ENCODE data around the gene MED9. TPM values are rescaled to one million over a fixed set of nuclear protein-coding genes. Genes with fewer than 3 reads are reported as not detected.

The MED9 gene
- total and polyA plus RNA-seq, 2 donors (not counting 1 experiment from before 2014, with no cell fraction given), result 10.5 to 11.7 TPM

DNA sequence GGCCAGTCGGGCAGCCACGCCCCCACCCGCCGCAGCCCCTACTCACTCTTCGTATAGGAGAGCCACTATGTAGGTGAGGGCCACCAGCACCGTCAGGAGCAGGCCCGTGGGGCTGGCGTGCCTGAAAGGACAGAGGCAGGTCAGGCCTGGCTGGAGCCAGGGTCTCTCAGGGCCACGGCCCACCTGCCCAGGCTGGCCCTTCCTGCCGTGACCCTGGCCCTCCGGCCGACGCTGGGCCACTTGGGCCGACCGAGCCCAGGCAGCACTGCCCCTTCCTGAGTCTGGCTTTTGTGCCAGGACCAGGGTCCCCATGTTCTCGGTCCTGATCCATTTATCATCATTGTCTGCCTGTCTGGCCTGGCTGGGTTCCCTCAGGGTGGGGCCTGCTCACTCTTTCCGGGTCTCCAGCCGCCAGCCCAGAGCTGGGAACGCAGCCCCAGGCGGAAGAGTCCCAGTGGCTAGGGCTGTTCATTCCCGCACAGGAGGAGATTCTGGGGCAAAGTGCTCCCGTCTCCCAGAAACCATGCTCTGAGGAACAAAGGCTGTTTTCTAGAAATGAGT, 29.5 kb downstream of the MED9 start:
- Histone ChIP-seq H3K27ac (ENCODE audit: insufficient read depth, low read length) (no peak overlapping the region), H3K9ac (ENCODE audit: insufficient read depth, low read length) (no peak overlapping the region), H4K20me1 (ENCODE audit: control insufficient read depth, extremely low read depth, insufficient read depth, low read length) (no peaks in the 10 kb centered on the region), H3K4me2 (ENCODE audit: extremely low read depth, insufficient read depth, low read length) (no peak overlapping the region), H3K79me2 (ENCODE audit: control insufficient read depth, insufficient read depth, low read length) (no peaks in the 10 kb centered on the region), H3K9me3 (ENCODE audit: control insufficient read depth, insufficient read depth, low read depth, low read length) (no peaks in the 10 kb centered on the region), H3K27me3 (ENCODE audit: control insufficient read depth, insufficient read depth, low read length) (no peaks in the 10 kb centered on the region), H3K4me1 (ENCODE audit: control insufficient read depth, extremely low read depth, insufficient read depth, low read length) (no peaks in the 10 kb centered on the region), H2AFZ (ENCODE audit: low read length) (no peak overlapping the region), H3K36me3 (ENCODE audit: control insufficient read depth, insufficient read depth, low read length) (no peaks in the 10 kb centered on the region), H3K4me3 (replicated peaks in 1 of 4; ENCODE audit: control extremely low read depth in 1 of 4, insufficient read depth in 1 of 4, low read depth in 3 of 4, low read length in 4 of 4) (no peak overlapping the region)
- DNase-seq (ENCODE audit: low read depth in 2 of 2), result no peak
- TF ChIP-seq, protein P1, sequence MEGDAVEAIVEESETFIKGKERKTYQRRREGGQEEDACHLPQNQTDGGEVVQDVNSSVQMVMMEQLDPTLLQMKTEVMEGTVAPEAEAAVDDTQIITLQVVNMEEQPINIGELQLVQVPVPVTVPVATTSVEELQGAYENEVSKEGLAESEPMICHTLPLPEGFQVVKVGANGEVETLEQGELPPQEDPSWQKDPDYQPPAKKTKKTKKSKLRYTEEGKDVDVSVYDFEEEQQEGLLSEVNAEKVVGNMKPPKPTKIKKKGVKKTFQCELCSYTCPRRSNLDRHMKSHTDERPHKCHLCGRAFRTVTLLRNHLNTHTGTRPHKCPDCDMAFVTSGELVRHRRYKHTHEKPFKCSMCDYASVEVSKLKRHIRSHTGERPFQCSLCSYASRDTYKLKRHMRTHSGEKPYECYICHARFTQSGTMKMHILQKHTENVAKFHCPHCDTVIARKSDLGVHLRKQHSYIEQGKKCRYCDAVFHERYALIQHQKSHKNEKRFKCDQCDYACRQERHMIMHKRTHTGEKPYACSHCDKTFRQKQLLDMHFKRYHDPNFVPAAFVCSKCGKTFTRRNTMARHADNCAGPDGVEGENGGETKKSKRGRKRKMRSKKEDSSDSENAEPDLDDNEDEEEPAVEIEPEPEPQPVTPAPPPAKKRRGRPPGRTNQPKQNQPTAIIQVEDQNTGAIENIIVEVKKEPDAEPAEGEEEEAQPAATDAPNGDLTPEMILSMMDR (conservative IDR thresholded peaks at IDR 0.05 in 1 of 2, IDR thresholded peaks at IDR 0.05 in 1 of 2; ENCODE audit: low read depth in 1 of 2, low read length in 2 of 2), result no peak
- no peak for TF ChIP-seq EZH2 (IDR thresholded peaks at IDR 0.05; ENCODE audit: low read length, missing control alignments)

DNA sequence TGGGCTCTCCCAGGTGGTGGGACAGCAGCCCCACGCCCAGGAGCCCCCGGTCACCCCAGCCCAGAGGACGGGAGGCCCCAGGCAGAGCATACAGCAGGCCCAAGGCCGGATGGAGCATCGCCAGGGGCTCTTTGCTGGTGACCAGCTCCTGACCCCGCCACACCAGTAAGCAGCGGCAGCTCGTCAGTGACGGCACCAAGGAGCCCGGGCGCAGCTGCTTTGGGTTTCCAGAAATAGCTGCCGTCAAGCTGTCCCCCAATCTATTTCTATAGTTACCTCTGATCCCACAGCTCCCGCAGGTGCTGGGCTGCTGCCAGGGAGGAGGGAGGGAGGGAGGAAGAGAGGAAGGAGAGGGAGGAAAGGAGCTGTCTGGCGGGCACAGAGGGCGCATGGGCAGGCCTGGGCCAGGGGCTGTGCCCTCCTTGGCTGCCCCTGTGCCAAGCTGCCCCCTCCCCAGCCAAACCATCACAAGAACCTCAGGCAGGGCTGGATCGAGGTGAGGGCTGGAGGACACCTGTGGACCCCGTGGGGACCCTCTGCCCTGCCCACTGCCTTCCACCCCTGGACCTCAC, 30.2 kb downstream of the MED9 start:
- no peak overlapping the region for H3K4me2 ChIP-seq (ENCODE audit: extremely low read depth, insufficient read depth, low read length)
- H3K9ac ChIP-seq (ENCODE audit: insufficient read depth, low read length), result no peak overlapping the region
- H4K20me1 ChIP-seq (ENCODE audit: control insufficient read depth, extremely low read depth, insufficient read depth, low read length), result no peaks in the 10 kb centered on the region
- no peaks in the 10 kb centered on the region for H3K9me3 ChIP-seq (ENCODE audit: control insufficient read depth, insufficient read depth, low read depth, low read length)
- no peak for TF ChIP-seq EZH2 (IDR thresholded peaks at IDR 0.05; ENCODE audit: low read length, missing control alignments)
- TF ChIP-seq, protein P1 (conservative IDR thresholded peaks at IDR 0.05 in 1 of 2, IDR thresholded peaks at IDR 0.05 in 1 of 2; ENCODE audit: low read depth in 1 of 2, low read length in 2 of 2), result no peak
- peak in 1 of 2 donors; percentile 44 for DNase-seq (ENCODE audit: low read depth in 2 of 2)
- no peaks in the 10 kb centered on the region for H3K79me2 ChIP-seq (ENCODE audit: control insufficient read depth, insufficient read depth, low read length)
- no peaks in the 10 kb centered on the region for H3K36me3 ChIP-seq (ENCODE audit: control insufficient read depth, insufficient read depth, low read length)
- H3K4me1 ChIP-seq (ENCODE audit: control insufficient read depth, extremely low read depth, insufficient read depth, low read length), result peaks cover under 1% of the 10 kb centered on the region
- H3K4me3 ChIP-seq (replicated peaks in 1 of 4; ENCODE audit: control extremely low read depth in 1 of 4, insufficient read depth in 1 of 4, low read depth in 3 of 4, low read length in 4 of 4), result no peak overlapping the region
- no peak overlapping the region for H2AFZ ChIP-seq (ENCODE audit: low read length)
- no peak overlapping the region for H3K27ac ChIP-seq (ENCODE audit: insufficient read depth, low read length)
- H3K27me3 ChIP-seq (ENCODE audit: control insufficient read depth, insufficient read depth, low read length), result no peaks in the 10 kb centered on the region

DNA sequence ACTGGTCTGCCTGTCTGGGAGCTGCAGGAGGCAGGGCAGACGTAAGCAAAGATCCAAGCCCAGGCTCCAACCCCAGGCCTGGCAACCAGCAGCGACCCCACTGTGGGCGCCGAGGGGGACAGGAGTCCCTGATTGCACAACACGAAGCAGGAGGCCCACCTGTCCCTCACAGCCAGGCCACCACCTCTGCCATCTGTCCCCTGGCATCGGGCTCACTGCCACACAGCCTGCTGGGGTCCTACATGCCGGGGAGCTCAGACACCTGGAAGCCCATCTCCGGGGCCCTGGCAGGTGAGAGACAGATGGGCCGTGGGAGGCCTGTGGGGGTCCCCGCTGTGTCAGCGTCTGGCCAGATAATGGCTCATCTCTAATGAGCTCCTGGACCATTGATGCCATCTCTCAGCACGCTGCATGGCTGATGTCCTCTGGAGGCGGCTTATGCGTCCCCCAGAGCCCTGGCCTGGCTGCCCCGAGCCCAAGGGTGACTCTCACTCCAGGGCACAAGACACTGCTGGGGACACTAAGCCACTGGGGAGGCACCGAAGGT, 30.7 kb downstream of the MED9 start:
- Histone ChIP-seq H3K4me3 (replicated peaks in 1 of 4; ENCODE audit: control extremely low read depth in 1 of 4, insufficient read depth in 1 of 4, low read depth in 3 of 4, low read length in 4 of 4) (no peak overlapping the region), H3K4me1 (ENCODE audit: control insufficient read depth, extremely low read depth, insufficient read depth, low read length) (peaks cover 4% of the 10 kb centered on the region), H3K27ac (ENCODE audit: insufficient read depth, low read length) (no peak overlapping the region), H3K79me2 (ENCODE audit: control insufficient read depth, insufficient read depth, low read length) (no peaks in the 10 kb centered on the region), H3K9ac (ENCODE audit: insufficient read depth, low read length) (no peak overlapping the region), H3K9me3 (ENCODE audit: control insufficient read depth, insufficient read depth, low read depth, low read length) (no peaks in the 10 kb centered on the region), H3K36me3 (ENCODE audit: control insufficient read depth, insufficient read depth, low read length) (no peaks in the 10 kb centered on the region), H3K27me3 (ENCODE audit: control insufficient read depth, insufficient read depth, low read length) (no peaks in the 10 kb centered on the region), H2AFZ (ENCODE audit: low read length) (no peak overlapping the region), H3K4me2 (ENCODE audit: extremely low read depth, insufficient read depth, low read length) (no peak overlapping the region), H4K20me1 (ENCODE audit: control insufficient read depth, extremely low read depth, insufficient read depth, low read length) (no peaks in the 10 kb centered on the region)
- DNase-seq (ENCODE audit: low read depth in 2 of 2), result no peak
- no peak for TF ChIP-seq EZH2 (IDR thresholded peaks at IDR 0.05; ENCODE audit: low read length, missing control alignments)
- TF ChIP-seq, protein P1 (conservative IDR thresholded peaks at IDR 0.05 in 1 of 2, IDR thresholded peaks at IDR 0.05 in 1 of 2; ENCODE audit: low read depth in 1 of 2, low read length in 2 of 2), result no peak

Measured in fibroblast of lung (primary cell).